ENCODE data around the gene SH3BGRL2.

- no peak for TF ChIP-seq CTCF (IDR thresholded peaks at IDR 0.05)
- no peak for TF ChIP-seq EZH2 (IDR thresholded peaks at IDR 0.05; ENCODE audit: borderline replicate concordance, insufficient read depth, low read depth, low read length, poor library complexity, severe bottlenecking)
These were observed 31.3 kb upstream of the SH3BGRL2 start for GRCh38 chr6:79599725-79600259.

All from B cell (primary cell).